Ishikawa (cell line): Measurements from ENCODE around the gene RABGAP1L.

Experiments
- CEBPB ChIP-seq: IDR thresholded peaks from 2 replicates; pipeline ENCODE4 v1.6.1; 2012
- CREB1 ChIP-seq: IDR thresholded peaks from 2 replicates; pipeline ENCODE4 v1.6.1; 2012; ENCODE audit warnings: low read depth
- EGR1 ChIP-seq: IDR thresholded peaks from 2 replicates; pipeline ENCODE4 v1.6.1; 2012
- EP300 ChIP-seq: IDR thresholded peaks from 2 replicates; pipeline ENCODE4 v1.6.1; 2012; ENCODE audit warnings: borderline replicate concordance
- FOXM1 ChIP-seq: IDR thresholded peaks from 2 replicates; pipeline ENCODE4 v1.6.1; 2012; ENCODE audit warnings: low read depth, borderline replicate concordance
- NFIC ChIP-seq: IDR thresholded peaks from 2 replicates; pipeline ENCODE4 v1.6.1; 2012
- RAD21 ChIP-seq: IDR thresholded peaks from 2 replicates; pipeline ENCODE4 v1.6.1; 2012; ENCODE audit warnings: low read depth
- TAF1 ChIP-seq: IDR thresholded peaks from 2 replicates; pipeline ENCODE4 v1.6.1; 2012; ENCODE audit warnings: low read depth, mild to moderate bottlenecking
- TCF12 ChIP-seq: IDR thresholded peaks from 2 replicates; pipeline ENCODE4 v1.6.1; 2012; ENCODE audit warnings: low read depth
- TEAD4 ChIP-seq: IDR thresholded peaks from 2 replicates; pipeline ENCODE4 v1.6.1; 2012
- YY1 ChIP-seq: IDR thresholded peaks from 2 replicates; pipeline ENCODE4 v1.6.1; 2012; ENCODE audit warnings: low read depth
- ZBTB7A ChIP-seq: IDR thresholded peaks from 2 replicates; pipeline ENCODE4 v1.6.1; 2012; ENCODE audit warnings: low read depth
- TF ChIP-seq, protein P1 (sequence below): IDR thresholded peaks from 2 replicates; pipeline ENCODE4 v1.6.1; 2012
- TF ChIP-seq, protein P2 (sequence below): IDR thresholded peaks from 2 replicates; pipeline ENCODE4 v1.6.1; 2012
- TF ChIP-seq, protein P3 (sequence below): IDR thresholded peaks from 2 replicates; pipeline ENCODE4 v1.6.1; 2012; ENCODE audit warnings: low read depth, mild to moderate bottlenecking

Gene RABGAP1L

DNA sequence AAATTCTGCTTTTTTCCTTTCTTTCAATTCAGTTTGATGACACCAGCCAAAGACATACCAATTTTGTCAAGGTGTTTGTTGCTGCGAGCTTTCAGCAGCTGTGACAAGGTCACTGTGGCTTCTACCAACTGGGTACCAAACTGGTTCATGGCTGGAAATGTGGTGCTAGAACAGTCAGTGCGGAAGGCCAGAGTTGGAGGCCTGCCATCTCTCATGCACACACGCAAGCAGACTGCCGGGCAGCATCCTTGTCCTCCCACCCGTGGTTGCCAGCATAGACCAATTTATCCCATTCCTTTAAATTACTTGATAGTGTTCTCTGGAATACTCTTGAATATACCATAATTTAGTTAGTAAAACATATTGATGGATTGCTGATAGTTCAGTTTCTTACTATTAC, 208.6 kb downstream of the RABGAP1L start:
- no peak for TF ChIP-seq TAF1

DNA sequence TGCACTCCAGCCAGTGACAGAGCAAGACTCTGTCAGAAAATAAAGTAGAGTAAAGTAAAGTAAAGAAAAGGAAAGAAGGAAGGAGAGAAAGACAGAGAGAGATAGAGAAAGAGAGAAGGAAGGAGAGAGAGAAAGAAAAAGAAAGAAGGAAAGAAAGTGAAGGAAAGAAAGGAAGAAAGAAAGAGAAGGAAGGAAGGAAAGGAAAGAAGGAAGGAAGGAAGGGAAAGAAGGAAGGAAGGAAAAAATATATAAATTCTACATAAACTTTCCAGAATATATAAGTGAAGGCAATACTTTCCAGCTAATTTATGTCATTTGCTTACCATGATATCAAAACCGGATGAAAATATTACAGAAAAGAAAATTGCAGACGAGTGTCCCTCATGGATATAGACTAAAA, 216.7 kb downstream of the RABGAP1L start:
- TF ChIP-seq TAF1, result no peak
- no peak for TF ChIP-seq YY1
- TF ChIP-seq TEAD4, result no peak
- TF ChIP-seq EGR1, result no peak
- TF ChIP-seq FOXM1, result no peak
- no peak for TF ChIP-seq ZBTB7A
- TF ChIP-seq, protein P1, sequence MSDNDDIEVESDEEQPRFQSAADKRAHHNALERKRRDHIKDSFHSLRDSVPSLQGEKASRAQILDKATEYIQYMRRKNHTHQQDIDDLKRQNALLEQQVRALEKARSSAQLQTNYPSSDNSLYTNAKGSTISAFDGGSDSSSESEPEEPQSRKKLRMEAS, result no peak
- no peak for TF ChIP-seq EP300
- TF ChIP-seq RAD21, result no peak
- no peak for TF ChIP-seq NFIC
- TF ChIP-seq, protein P2, sequence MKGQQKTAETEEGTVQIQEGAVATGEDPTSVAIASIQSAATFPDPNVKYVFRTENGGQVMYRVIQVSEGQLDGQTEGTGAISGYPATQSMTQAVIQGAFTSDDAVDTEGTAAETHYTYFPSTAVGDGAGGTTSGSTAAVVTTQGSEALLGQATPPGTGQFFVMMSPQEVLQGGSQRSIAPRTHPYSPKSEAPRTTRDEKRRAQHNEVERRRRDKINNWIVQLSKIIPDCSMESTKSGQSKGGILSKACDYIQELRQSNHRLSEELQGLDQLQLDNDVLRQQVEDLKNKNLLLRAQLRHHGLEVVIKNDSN, result no peak
- no peak for TF ChIP-seq CEBPB
- TF ChIP-seq, protein P3, sequence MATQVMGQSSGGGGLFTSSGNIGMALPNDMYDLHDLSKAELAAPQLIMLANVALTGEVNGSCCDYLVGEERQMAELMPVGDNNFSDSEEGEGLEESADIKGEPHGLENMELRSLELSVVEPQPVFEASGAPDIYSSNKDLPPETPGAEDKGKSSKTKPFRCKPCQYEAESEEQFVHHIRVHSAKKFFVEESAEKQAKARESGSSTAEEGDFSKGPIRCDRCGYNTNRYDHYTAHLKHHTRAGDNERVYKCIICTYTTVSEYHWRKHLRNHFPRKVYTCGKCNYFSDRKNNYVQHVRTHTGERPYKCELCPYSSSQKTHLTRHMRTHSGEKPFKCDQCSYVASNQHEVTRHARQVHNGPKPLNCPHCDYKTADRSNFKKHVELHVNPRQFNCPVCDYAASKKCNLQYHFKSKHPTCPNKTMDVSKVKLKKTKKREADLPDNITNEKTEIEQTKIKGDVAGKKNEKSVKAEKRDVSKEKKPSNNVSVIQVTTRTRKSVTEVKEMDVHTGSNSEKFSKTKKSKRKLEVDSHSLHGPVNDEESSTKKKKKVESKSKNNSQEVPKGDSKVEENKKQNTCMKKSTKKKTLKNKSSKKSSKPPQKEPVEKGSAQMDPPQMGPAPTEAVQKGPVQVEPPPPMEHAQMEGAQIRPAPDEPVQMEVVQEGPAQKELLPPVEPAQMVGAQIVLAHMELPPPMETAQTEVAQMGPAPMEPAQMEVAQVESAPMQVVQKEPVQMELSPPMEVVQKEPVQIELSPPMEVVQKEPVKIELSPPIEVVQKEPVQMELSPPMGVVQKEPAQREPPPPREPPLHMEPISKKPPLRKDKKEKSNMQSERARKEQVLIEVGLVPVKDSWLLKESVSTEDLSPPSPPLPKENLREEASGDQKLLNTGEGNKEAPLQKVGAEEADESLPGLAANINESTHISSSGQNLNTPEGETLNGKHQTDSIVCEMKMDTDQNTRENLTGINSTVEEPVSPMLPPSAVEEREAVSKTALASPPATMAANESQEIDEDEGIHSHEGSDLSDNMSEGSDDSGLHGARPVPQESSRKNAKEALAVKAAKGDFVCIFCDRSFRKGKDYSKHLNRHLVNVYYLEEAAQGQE, result no peak
- TF ChIP-seq CREB1, result no peak
- no peak for TF ChIP-seq TCF12

DNA sequence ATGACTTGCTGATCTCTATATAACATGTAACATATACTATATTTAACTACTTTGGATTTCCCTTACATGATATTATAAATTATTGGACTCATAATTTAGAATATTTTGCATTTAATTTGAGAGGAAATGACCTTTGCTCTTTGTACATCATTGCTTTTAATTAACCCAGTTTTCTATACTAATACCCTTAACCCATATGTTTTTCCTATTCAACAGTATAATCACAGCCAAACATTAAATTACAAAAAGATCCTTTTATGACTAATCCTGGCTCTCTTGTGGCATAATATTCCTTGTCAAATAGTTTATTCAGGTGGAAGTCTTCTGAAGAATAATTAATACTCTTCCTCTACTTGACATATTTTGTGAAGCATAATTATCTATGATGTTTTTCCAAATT, 232.4 kb downstream of the RABGAP1L start:
- TF ChIP-seq CEBPB, result no peak

DNA sequence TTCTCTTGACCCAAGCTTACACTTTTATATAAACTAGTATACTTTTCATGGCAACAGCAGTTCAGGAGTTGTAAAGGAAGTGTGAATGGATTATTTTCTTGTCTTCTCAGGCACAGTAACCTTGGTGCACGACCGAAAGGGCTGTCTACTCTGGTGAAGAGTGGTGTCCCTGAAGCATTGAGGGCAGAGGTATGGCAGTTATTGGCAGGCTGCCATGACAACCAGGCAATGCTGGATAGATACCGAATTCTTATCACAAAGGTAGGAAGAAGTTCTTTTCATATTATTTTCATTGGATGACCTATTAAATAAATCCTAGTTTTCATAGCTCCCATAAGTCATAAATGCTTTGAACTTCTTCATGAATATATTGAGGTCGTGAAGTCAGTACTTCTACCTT, 234.6 kb downstream of the RABGAP1L start:
- TF ChIP-seq CREB1 (no peak), EP300 (no peak), RAD21 (no peak), CEBPB (no peak), TEAD4 (no peak), TAF1 (no peak), EGR1 (no peak), FOXM1 (no peak), ZBTB7A (no peak)
- TF ChIP-seq, protein P1, result no peak
- TF ChIP-seq, protein P2, result no peak

DNA sequence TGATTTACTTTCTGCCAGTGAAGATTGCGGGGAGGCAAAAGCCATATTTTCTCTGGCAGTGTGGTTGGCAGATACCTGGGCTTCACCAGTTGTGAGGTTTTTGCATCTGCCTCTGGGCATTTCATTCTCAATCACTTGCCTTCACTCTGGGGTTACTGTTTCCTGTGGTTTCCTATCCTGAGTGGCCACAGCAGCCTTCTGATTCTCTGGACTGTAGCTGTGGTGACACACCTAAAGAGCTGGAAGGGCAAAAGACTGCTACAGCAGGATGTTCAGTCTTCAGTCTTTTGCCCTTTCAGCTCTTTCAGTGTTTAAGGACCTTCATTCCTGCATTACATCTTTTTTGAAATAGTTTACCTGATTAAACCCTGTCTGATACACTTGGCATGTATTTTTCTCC, 237.9 kb downstream of the RABGAP1L start:
- TF ChIP-seq YY1 (no peak), EGR1 (no peak), EP300 (no peak)

DNA sequence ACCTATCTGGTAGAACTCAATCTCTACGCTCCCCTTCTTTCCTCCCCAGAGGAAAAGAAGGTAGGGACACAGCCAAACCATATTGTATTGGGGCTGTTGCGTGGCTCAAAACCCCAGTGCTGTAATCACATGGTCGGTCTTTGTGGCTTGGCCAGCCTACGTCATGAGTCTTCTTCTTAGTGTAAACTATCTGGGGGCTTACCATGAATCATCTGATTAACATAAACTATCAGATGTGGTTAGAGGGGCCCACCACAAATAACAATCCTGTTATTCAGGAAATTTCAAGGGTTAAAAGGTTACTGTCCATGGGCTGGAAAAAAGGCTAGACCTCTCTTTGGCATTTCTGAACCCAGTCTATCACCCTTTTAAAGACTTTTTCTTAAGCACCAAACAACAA, 238.9 kb downstream of the RABGAP1L start:
- TF ChIP-seq ZBTB7A (no peak), NFIC (no peak), TEAD4 (no peak)

DNA sequence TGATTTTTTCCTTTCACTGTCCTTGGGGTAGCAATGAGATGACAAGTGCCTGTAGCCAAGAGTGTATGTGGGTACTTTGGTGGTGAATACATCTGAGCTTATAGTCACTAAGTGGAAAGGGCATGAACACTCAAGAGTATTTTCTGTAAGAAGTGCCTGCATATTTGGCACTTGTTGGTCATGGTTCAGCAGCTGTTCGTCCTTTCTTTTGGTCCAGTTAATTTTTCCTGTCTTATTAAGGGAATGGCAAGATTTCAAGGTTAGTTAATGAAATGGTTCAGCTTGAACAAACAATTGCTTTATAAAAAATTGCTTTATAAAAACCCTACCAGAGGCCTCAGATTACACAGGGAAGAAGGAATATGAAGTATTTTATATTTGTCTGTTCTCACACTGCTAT, 239.9 kb downstream of the RABGAP1L start:
- TF ChIP-seq, protein P2, result no peak
- TF ChIP-seq, protein P3, result no peak
- no peak for TF ChIP-seq RAD21

DNA sequence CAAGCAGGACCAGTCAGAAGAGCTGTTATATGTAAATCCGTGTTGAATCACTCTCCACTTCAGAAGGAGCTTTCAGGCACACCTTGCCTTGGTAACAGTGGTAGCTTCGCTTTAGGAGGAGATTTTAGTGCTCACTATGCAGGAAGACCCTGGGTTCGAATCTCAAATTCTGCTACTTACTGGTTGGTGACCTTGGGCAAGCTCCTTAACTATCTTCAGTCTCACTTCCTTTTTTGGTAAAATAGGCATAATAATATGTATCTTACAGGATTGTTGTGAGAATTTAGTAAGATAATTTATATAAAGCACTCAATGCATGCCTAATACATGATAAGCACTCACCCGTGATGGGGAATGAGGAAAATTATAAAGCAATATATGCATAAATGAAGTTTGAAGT, 241.8 kb downstream of the RABGAP1L start:
- TF ChIP-seq ZBTB7A (no peak), FOXM1 (no peak), RAD21 (no peak), EP300 (no peak), YY1 (no peak), NFIC (no peak), TAF1 (no peak), CREB1 (no peak)
- TF ChIP-seq, protein P2, result no peak
- TF ChIP-seq, protein P3, result no peak
- TF ChIP-seq, protein P1, result no peak
